Measurements from ENCODE around the gene CHST13. TPM values are rescaled to one million over a fixed set of nuclear protein-coding genes. Genes with fewer than 3 reads are reported as not detected.

CHST13 gene
- total RNA-seq, 1 experiment from 2014 or later: 1.6 TPM

- DNase-seq (ENCODE audit: low read depth): no peak
- in situ Hi-C loops (cut with HindIII; ENCODE audit: low pct_unique_long_range_greater_than_20kb, low sequenced_read_pairs): no loop called here
Observed at GRCh38 chr3:126501054-126501453, 22.9 kb upstream of the CHST13 start.

DNA sequence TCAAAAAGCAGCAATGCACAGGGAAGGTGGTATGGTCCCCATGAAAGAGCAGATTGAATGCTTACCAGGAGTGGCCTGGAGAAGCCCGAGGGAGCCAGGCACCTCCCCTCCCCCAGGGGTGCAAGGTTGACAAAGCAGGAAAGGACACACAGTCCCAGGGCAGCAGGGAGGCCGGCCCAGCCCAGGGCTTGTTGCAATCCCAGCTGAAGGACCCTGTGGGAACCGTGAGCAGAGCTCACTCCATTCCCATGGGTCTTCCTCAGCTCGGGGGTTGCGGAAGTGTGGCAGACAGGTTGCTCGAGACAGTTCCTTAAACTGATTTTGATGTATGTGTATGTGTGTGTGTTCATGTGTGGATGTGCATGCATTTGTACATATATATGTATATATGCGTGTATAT lies 22.2 kb upstream of the CHST13 start:
- in situ Hi-C loops (cut with HindIII; ENCODE audit: low pct_unique_long_range_greater_than_20kb, low sequenced_read_pairs): no loop called here
- DNase-seq (ENCODE audit: low read depth): no peak

DNA sequence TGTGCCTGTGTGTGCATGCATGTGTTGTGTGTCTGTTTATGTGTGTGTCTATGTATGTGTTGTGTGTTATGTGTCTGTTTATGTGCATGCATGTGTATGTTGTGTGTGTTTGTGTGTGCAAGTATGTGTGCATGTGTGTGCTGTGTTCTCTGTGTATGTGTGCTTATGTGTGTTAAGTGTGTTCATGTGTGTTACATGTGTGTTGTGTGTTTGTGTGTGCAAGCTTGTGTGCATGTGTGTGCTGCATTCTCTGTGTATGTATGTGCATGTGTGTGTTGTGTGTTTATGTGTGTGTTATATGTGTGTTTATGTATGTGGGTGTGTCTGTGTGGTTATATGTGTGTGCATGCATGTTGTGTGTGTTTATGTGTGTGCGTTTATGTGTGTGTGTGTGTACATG lies 21.3 kb upstream of the CHST13 start:
- no peak for DNase-seq (ENCODE audit: low read depth)
- in situ Hi-C loops (cut with HindIII; ENCODE audit: low pct_unique_long_range_greater_than_20kb, low sequenced_read_pairs): no loop called here

DNA sequence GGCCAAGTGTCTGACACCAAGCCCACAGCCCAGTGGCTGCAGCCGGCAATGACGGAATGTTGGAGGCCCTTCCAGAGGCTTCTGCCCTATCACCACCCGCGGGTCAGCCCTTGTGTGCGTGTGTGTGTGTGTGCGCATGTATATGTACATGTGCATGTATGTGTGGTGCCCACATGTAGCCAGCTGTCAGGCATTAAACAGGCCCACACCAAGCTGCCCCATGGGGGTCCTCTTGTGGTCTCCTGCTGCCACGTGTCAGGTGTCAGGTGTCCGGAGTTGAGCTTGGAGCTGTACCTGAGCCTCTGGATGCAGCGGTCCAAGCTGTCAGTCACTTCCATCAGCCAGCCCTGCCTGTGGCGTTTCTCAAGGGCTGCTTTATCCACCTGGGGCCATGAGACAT lies 20.3 kb upstream of the CHST13 start:
- DNase-seq (ENCODE audit: low read depth): no peak
- in situ Hi-C loops (cut with HindIII; ENCODE audit: low pct_unique_long_range_greater_than_20kb, low sequenced_read_pairs): no loop called here

GRCh38 chr3:126507886-126508285 lies 16.1 kb upstream of the CHST13 start:
- DNase-seq (ENCODE audit: low read depth): no peak
- in situ Hi-C loops (cut with HindIII; ENCODE audit: low pct_unique_long_range_greater_than_20kb, low sequenced_read_pairs): no loop called here

- in situ Hi-C loops (cut with HindIII; ENCODE audit: low pct_unique_long_range_greater_than_20kb, low sequenced_read_pairs): no loop called here
- no peak for DNase-seq (ENCODE audit: low read depth)
Observed at GRCh38 chr3:126508564-126508964, 15.4 kb upstream of the CHST13 start.

DNA sequence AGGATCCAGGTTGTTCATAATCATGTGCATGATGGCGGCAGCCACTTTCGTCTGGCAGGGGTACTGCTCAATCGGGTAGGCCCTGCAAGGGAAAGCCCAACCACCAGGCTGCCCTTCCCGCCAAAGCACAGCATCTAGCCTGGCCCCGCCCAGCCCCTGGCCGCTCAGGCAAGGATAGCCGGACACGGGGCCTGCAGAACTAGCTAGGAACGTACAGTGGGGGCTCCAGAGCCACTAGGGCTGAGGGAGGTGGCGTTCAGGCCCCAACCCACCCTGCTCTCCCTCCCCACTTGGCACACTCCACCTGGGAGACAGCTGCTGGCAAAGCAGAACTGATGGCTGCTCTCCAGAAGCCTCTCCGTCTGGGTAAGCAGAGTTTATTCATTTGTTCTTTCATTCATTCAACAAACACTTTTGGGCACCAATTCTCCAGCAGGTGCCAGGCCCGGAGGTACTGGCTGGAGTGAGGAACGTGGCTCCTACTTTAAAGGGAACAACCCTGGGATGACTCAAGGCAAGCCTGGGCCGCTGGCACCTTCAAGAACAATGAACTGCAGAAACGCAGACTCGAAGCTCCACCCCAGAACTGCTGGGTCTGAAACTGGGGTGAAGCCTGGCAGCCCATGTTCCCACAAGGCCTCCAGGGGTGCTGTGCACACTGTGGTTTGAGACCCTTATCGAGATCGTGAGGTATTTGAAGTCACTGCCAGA lies 14.2 kb upstream of the CHST13 start:
- no peak for DNase-seq (ENCODE audit: low read depth)
- in situ Hi-C loops (cut with HindIII; ENCODE audit: low pct_unique_long_range_greater_than_20kb, low sequenced_read_pairs): no loop called here

- in situ Hi-C loops (cut with HindIII; ENCODE audit: low pct_unique_long_range_greater_than_20kb, low sequenced_read_pairs): no loop called here
- DNase-seq (ENCODE audit: low read depth): no peak
Observed at GRCh38 chr3:126510308-126510910, 13.5 kb upstream of the CHST13 start.

- in situ Hi-C loops (cut with HindIII; ENCODE audit: low pct_unique_long_range_greater_than_20kb, low sequenced_read_pairs): no loop called here
- DNase-seq (ENCODE audit: low read depth): no peak
Observed at GRCh38 chr3:126511291-126511690, 12.7 kb upstream of the CHST13 start.

DNA sequence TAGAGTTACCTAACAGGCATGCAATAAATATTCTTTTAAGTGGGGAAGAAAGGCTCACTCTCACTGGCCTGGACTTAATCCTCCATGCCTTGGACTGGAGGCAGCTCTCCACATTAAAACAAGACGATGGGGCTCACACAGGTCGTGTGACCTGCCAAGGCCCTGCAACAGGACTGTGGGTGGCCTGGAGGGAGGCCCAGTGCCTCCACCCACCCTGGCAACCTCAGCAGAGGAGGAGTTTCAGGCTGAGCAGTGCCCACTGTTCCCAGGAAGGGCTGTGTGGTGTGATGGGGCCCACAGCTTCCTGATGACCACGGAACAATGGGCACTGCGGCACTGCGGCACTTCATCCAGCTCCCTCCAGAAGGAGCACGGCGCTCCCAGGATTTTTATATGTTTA lies 11.9 kb upstream of the CHST13 start:
- in situ Hi-C loops (cut with HindIII; ENCODE audit: low pct_unique_long_range_greater_than_20kb, low sequenced_read_pairs): no loop called here
- no peak for DNase-seq (ENCODE audit: low read depth)

DNA sequence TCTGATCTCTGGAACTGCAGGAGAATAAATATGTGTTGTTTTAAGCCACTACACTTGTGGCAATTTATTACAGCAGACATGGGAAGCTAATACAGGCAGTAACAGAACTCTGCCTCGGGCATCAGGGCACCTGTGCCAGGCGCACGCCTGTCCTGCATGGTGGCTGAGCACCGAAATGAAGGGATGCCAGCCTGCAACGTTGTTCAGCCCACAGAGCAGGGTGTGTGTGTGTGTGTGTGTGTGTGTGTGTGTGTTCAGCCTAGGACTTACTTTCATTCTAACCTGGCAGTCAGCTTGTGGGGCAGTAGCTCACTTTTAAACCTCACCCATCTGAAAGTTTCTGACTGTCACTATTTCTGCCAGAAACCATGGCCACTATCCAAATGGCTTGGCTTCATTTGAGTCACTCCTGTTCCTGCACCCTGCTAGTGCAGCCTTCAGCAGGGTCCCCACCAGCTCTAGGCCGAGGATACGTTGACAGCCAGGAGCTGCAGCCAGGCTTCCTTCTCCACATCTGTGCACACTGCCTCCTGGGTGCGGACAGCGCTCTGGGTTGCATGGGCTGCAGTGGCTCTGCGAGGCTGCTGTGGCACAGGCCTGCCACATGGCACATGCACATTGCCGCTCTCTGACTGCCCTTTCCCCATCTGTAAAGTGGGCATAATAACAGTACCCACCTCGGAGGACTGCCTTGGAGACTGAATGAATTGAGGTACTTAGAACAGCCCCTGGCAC lies 10.9 kb upstream of the CHST13 start:
- in situ Hi-C loops (cut with HindIII; ENCODE audit: low pct_unique_long_range_greater_than_20kb, low sequenced_read_pairs): no loop called here
- no peak for DNase-seq (ENCODE audit: low read depth)

- no peak for DNase-seq (ENCODE audit: low read depth)
- in situ Hi-C loops (cut with HindIII; ENCODE audit: low pct_unique_long_range_greater_than_20kb, low sequenced_read_pairs): no loop called here
Observed at GRCh38 chr3:126514161-126514560, 9.8 kb upstream of the CHST13 start.

- no peak for DNase-seq (ENCODE audit: low read depth)
- in situ Hi-C loops (cut with HindIII; ENCODE audit: low pct_unique_long_range_greater_than_20kb, low sequenced_read_pairs): no loop called here
Observed at GRCh38 chr3:126515066-126515706, 8.8 kb upstream of the CHST13 start.

DNA sequence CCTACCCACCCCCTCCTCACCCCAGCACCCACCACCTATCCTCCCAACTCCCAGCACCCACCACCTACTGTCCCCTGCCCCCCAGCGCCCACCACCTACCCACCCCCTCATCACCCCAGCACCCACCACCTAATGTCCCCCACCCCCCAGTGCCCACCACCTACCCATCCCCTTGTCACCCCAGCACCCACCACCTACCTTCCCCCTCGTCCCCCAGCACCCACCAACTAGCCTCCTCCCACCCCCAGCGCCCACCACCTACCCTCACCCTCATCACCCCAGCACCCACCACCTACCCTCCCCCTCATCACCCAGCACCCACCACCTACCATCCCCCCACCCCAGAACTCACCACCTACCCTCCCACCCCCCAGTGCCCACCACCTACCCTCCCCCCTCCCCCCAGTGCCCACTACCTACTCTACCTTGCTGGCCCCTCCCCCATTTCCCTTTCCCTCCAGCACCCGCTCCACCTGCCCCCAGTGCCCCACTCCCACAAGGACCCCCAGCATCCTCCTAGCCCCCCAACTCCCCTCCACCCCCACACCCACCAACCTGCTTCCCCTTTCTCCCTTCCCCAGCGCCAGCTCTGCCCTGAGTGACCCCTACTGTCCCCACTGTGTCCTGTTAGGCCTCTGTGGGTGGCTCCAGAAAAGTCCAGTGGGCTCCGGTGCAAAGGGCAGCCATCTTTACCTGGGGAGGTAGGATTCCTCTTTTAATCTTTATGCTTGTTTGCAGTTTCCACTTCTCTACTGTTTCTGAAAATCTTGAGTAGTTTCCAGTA lies 7.6 kb upstream of the CHST13 start:
- DNase-seq (ENCODE audit: low read depth): no peak
- in situ Hi-C loops (cut with HindIII; ENCODE audit: low pct_unique_long_range_greater_than_20kb, low sequenced_read_pairs): no loop called here

GRCh38 chr3:126516936-126517290 lies 7.0 kb upstream of the CHST13 start:
- DNase-seq (ENCODE audit: low read depth): no peak
- in situ Hi-C loops (cut with HindIII; ENCODE audit: low pct_unique_long_range_greater_than_20kb, low sequenced_read_pairs): no loop called here

DNA sequence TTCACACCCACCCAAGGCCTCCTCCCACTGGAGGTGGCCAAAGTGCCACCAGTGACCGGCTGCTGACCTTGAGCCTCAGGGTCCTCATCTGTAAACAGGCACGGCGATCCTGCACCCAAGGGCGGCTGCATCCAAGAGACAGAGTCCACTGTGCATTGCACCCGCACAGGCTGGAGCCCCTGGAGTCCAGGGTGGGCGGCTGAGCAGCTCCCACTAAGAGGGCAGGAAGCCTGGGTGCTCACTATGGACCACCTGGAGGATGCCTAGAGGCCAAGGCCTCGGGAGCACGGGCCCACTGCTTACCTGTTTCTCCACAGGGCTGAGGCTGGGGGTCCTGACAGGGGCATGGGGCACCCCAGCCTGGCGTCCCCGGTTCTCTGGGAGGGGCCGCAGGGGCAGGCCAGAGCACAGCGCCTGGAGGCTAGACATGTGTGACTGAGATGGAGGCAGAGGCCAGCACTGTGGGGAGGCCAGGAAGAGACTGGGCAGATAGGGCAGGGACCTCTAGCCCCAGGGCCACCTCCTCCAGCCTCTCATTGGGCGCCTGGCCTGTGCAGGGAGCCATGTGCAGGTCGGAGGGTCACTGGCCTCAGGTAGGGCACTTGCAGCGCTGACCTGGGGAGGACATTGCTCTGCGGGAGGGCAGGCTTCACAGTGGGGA lies 6.5 kb upstream of the CHST13 start, which contains the start of gene UROC1:
Gene UROC1, minus strand, starts transcription at position 483 of the 661 bp plus-strand sequence. Its CDS starts 54 bp downstream, at position 429.
- in situ Hi-C loops (cut with HindIII; ENCODE audit: low pct_unique_long_range_greater_than_20kb, low sequenced_read_pairs): no loop called here
- no peak for DNase-seq (ENCODE audit: low read depth)

GRCh38 chr3:126517986-126518778 lies 5.8 kb upstream of the CHST13 start:
- DNase-seq (ENCODE audit: low read depth): no peak
- in situ Hi-C loops (cut with HindIII; ENCODE audit: low pct_unique_long_range_greater_than_20kb, low sequenced_read_pairs): no loop called here
